Urinary bladder (tissue), 4 donors: ENCODE data around the gene PYGB. TPM values are rescaled to one million over a fixed set of nuclear protein-coding genes. Genes with fewer than 3 reads are reported as not detected.

Experiments
- DNase-seq: peaks from one replicate; pipeline ENCODE4 v3.0.0-alpha.2; 2015; ENCODE audit errors: extremely low spot score
- H3K27ac ChIP-seq: one replicate; pipeline ENCODE4 v1.5.1; 2013; ENCODE audit warnings: low read depth, mild to moderate bottlenecking, moderate library complexity
- H3K36me3 ChIP-seq: one replicate; pipeline ENCODE4 v1.6.1; 2013; ENCODE audit warnings: mild to moderate bottlenecking, moderate library complexity; ENCODE audit not compliant: insufficient read depth
- H3K4me1 ChIP-seq: one replicate; pipeline ENCODE4 v1.6.1; 2013; ENCODE audit warnings: mild to moderate bottlenecking, moderate library complexity; ENCODE audit not compliant: insufficient read depth
- H3K4me3 ChIP-seq: one replicate; pipeline ENCODE4 v1.5.1; 2013; ENCODE audit warnings: low read depth, low read length
- WGBS: extraction: QIAGEN DNeasy Blood & Tissue Kit; methylation state at CpG from one replicate; pipeline ENCODE4 v1.1.7; 2013; 5-methylcytosine and 5-hydroxymethylcytosine counted together
- polyA plus RNA-seq: library from polyadenylated mRNA; stranded (reverse); fragments of 200-250 nt; gene quantifications from one replicate; pipeline ENCODE4 v1.2.3, GENCODE V29; 2013
- small RNA-seq: library from RNA; depleted of rRNA; stranded (forward); fragments of <200 nt; gene quantifications from one replicate; pipeline ENCODE3, GENCODE V24; 2014
- total RNA-seq: library from RNA; depleted of rRNA; stranded (reverse); fragments of >200 nt; gene quantifications from one replicate; pipeline ENCODE4 v1.2.3, GENCODE V29; 2014
- donor health status: healthy with polysubstance abuse.
- donor health status: healthy.

Gene PYGB
- total and polyA plus RNA-seq, 2 donors, result 71.4 to 237 TPM

- Histone ChIP-seq H3K36me3 (no peaks in the 10 kb centered on the region), H3K4me3 (no peak overlapping the region), H3K27ac (no peak overlapping the region), H3K4me1 (peaks cover 2% of the 10 kb centered on the region)
- no peak for DNase-seq
- WGBS, result 82% methylated on average over 12 of the region's 12 CpGs
These were observed 91.7 kb downstream of the PYGB start for GRCh38 chr20:25339608-25340007.

GRCh38 chr20:25340380-25340779 lies 92.5 kb downstream of the PYGB start:
- Histone ChIP-seq H3K36me3 (no peaks in the 10 kb centered on the region), H3K4me1 (peaks cover 2% of the 10 kb centered on the region), H3K4me3 (no peak overlapping the region), H3K27ac (no peak overlapping the region)
- WGBS, result 37% methylated on average over 1 of the region's 1 CpG
- DNase-seq, result no peak

GRCh38 chr20:25341716-25342680 lies 94.1 kb downstream of the PYGB start:
- Histone ChIP-seq H3K4me3 (no peak overlapping the region), H3K36me3 (no peaks in the 10 kb centered on the region), H3K27ac (no peak overlapping the region), H3K4me1 (peaks cover 2% of the 10 kb centered on the region)
- no peak for DNase-seq
- 95% methylated on average over 9 of the region's 9 CpGs for whole genome bisulfite sequencing

- H3K27ac ChIP-seq, result no peak overlapping the region
- H3K36me3 ChIP-seq, result no peaks in the 10 kb centered on the region
- DNase-seq, result no peak
- no peak overlapping the region for H3K4me3 ChIP-seq
- no peaks in the 10 kb centered on the region for H3K4me1 ChIP-seq
- WGBS, result 96% methylated on average over 3 of the region's 3 CpGs
These were observed 96.7 kb downstream of the PYGB start for GRCh38 chr20:25344634-25345033.

GRCh38 chr20:25345721-25346120 lies 97.8 kb downstream of the PYGB start:
- 86% methylated on average over 1 of the region's 1 CpG for WGBS
- H3K4me1 ChIP-seq, result no peaks in the 10 kb centered on the region
- H3K27ac ChIP-seq, result no peak overlapping the region
- DNase-seq, result no peak
- no peak overlapping the region for H3K4me3 ChIP-seq
- H3K36me3 ChIP-seq, result no peaks in the 10 kb centered on the region

GRCh38 chr20:25346349-25346748 lies 98.5 kb downstream of the PYGB start:
- Histone ChIP-seq H3K27ac (no peak overlapping the region), H3K4me1 (no peaks in the 10 kb centered on the region), H3K36me3 (no peaks in the 10 kb centered on the region), H3K4me3 (no peak overlapping the region)
- 97% methylated on average over 6 of the region's 6 CpGs for WGBS
- no peak for DNase-seq

Small RNAs within 50 kb of the gene (small RNA-seq; reads per million reads assigned to genes)
- gene AL035252.4 (not detected), gene AL121772.2 (not detected), gene RF00019 (not detected)

Other genes starting within 250 kb of the PYGB start
- 11.1 TPM for gene ACSS1, start 189.9 kb upstream of the PYGB start, total RNA-seq
- gene ACSS1, start 189.9 kb upstream of the PYGB start, polyA plus RNA-seq, result 15.1 TPM
- not detected for gene VSX1, start 165.9 kb upstream of the PYGB start, total RNA-seq
- 0.05 TPM for gene VSX1, start 165.9 kb upstream of the PYGB start, polyA plus RNA-seq
- gene ENTPD6, start 52.4 kb upstream of the PYGB start, total RNA-seq, result 19.2 TPM
- 45.4 TPM for gene ENTPD6, start 52.4 kb upstream of the PYGB start, polyA plus RNA-seq
- 30.9 TPM for gene ABHD12, start 142.8 kb downstream of the PYGB start, total RNA-seq
- 34.3 TPM for gene ABHD12, start 142.8 kb downstream of the PYGB start, polyA plus RNA-seq
- 10.2 TPM for gene GINS1, start 159.6 kb downstream of the PYGB start, total RNA-seq
- gene GINS1, start 159.6 kb downstream of the PYGB start, polyA plus RNA-seq, result 0.80 TPM